NB4 (cell line): ENCODE results near the gene DGKD.

Source experiments
- CTCF ChIP-seq: IDR thresholded peaks from one replicate; pipeline ENCODE4 v1.5.1; 2012; ENCODE audit warnings: low read depth, low read length
- MAX ChIP-seq: IDR thresholded peaks from 2 replicates; pipeline ENCODE4 v1.6.1; 2011; ENCODE audit warnings: low read depth, low read length
- MYC ChIP-seq: IDR thresholded peaks from 2 replicates; pipeline ENCODE4 v1.6.1; 2011; ENCODE audit warnings: low read depth, low read length
- POLR2A ChIP-seq: IDR thresholded peaks from 2 replicates; pipeline ENCODE4 v1.6.1; 2011; ENCODE audit warnings: mild to moderate bottlenecking; ENCODE audit not compliant: insufficient read length; ENCODE audit errors: extremely low read depth

GRCh38 chr2:233342301-233342700 is 12.0 kb upstream of the DGKD start:
- TF ChIP-seq CTCF, result no peak
- TF ChIP-seq MAX, result no peak
- no peak for TF ChIP-seq POLR2A
- TF ChIP-seq MYC, result no peak
